HG03520 (cell line): ENCODE measurements around the gene GRAP.

ENCODE experiments used
- ATAC-seq: cut with Tn5 transposase; IDR thresholded peaks from one replicate; pipeline ENCODE4 v1.9.1; 2021; ENCODE audit warnings: mild to moderate bottlenecking, moderate library complexity; ENCODE audit not compliant: unreplicated experiment

The GRAP gene

DNA sequence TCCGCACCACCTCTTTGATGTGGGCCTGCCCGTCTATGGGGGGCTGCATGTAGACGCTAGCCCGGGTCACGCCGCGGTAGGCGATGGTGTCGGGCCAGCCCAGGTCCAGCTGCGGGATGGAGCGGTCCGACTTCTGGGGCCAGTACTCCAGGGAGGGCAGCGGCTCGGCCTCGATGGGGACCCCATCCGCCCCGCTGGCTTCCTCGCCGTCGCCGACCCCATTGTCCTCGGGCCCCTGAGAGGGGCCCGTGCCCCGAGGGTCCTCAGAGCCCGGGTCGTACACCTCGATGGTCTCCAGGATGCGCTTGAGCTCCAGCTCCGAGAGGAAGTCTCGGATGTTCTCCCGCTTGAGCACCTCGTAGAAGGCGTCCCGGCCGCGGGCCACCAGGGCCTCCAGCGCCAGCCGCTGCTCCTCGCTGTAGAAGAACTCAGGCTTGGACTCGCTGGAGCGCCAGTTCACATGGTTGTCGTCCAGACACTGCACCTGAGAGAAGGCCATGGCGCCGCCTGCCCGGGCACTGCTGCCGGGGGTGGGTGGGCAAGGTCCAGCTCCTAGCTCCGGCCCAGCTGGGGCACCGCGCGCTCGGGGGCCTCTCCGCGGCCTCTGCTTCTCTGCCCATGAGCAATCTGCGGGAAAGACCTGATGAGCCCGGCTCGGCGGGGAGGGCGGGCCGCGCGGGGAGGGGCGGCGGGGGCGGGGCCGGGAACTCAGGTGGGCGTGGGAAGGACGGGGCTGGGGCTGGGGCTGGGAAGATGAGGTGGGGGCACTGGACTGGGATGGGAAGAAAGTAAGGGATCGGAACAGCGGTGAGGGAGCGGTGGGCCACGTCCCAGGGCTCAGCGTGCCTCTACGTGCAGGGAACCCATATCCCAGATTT is 43.0 kb downstream of the GRAP start:
- ATAC-seq: no peak

DNA sequence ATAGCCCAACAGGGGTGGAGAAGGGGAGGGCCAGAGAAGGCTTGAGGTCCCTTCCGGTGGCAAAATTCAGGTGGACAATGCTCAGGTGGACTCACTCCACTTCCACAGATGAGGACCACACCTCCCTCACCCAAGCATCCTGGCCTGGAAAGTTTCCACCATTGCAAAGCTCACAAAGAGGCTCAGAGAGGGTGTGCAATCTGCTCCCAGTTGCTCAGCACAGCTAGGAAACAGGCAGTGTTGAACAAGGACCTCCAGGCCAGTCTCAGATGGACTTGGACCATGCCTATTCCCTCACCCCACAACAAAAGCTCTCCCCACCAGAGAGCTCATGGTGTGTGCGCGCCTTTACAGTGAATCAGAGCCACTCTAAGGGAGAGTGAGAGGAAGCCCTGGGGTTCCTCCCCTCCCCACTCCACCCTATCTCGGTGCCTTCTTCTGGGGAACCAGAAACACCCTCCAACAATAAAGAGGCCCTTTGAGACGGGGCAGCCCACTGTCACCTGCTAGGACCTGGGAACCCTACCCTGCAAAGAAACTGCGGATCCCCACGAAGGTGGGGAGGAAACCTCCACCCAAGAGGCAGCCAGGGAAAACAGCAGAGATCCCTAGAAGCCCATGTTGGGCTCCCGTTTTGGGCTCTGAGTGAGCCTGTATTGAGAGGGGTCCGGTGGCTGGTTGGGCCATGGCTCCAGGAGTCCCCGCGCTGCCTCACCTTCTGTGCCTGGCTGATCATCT is 43.8 kb downstream of the GRAP start:
- no peak for ATAC-seq

DNA sequence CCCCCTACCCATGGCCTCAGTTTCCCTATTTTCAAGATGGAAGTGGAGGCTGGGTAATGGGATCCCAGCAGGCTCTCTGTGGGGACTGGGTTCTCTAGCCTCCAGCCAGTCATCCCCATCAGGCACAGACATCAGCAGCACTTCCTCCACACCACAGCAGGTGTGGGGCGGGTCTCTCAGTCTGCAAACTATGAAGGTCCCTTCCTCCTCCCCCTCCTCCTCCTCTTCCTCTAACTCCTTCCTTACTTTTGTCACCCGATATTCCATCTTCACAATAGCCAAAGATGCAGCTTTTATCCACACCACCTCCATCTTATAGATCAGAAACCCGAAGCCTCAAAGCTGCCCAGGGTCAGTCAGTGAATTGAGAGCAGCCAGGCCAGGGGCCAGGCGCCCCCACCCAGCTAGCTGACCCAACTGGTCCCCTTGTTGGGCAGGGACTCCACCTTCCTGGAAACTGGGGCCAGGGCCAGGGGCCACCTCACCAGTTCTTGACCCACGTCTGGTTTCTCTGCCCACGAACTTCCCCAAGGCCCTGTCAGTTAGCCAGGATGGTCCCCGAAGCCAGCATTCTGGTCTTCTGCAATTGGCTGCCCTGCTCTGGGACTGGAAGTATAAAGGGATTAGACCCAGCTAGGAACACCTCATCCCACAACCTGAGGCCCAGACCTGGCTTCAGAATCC is 44.7 kb downstream of the GRAP start:
- ATAC-seq: no peak

DNA sequence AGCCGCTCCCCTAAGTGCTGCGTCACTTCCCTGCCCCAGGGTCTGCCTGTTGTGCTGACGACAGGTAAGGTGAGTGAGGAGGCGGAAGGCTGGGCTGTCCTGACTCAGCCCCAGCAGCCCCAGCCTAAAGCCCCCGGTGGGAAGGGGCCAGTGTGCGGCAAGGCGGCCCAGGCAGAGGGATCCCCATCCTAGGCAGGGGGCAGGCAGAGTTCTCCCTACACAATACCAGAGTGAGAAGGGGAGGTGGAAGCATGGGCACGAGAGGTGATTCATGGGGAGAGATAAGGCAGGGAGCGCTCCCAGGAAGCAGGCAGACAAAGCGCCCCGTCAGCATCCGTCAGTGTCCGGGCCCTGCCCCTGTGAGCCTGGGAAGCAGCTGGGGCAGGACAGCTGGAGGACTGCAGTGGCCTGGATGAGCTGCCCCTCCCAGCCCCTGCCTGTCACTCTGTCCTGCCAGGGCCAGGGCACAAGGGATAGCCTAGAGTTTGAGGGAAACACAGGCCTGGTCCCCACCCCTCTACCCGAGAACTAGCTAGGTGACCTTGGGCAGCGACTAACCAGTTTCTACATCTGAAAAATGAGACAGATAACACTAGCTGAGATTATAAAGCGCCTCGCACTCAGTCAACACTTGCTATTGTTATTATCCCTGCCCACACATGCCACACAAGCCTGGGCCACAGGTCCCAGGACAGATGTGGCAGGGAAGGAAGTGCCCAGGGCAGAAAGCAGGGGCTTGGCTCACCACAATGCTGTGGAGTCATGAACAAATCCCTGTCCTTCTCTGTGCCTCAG is 46.0 kb downstream of the GRAP start:
- no peak for ATAC-seq

DNA sequence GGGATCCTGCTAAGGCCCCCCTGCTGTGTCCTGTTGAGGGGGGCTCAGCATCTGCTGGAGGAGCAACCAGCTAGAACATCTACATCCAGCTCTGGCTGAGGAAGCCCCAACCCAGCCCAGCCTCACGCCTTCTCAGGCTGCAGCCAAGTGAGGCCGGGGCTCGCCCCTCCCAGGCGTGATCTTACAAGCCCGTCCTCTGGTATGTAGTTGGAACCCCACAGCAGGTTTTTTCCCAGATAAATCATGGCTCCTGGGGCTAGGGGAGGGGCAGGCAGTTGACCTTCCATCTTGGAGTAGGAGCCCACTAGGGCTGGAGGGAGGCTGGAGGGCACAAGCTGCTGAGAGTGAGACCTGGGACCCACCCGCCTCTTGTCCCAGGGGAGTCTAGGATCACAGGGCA is 46.8 kb downstream of the GRAP start:
- no peak for ATAC-seq

DNA sequence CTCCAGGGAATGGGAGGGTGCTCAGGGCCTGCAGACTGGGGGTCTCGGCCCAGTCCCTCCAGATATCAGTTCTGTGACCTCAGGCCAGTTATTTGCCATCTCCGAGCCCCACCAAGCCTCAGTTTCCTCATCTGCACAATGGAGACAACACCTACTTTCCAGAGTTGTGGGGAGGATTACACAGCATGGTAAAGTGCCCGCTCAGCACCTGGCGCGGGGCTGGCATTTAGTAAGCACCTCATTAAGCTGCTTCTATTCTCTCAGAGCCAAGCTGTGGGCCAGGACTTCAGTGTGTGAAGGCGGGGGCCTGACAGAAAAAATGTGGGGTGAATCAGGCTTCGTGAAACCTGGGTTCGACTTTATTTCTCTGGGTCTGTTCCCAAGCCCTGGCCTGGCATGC is 47.4 kb downstream of the GRAP start:
- ATAC-seq: no peak

DNA sequence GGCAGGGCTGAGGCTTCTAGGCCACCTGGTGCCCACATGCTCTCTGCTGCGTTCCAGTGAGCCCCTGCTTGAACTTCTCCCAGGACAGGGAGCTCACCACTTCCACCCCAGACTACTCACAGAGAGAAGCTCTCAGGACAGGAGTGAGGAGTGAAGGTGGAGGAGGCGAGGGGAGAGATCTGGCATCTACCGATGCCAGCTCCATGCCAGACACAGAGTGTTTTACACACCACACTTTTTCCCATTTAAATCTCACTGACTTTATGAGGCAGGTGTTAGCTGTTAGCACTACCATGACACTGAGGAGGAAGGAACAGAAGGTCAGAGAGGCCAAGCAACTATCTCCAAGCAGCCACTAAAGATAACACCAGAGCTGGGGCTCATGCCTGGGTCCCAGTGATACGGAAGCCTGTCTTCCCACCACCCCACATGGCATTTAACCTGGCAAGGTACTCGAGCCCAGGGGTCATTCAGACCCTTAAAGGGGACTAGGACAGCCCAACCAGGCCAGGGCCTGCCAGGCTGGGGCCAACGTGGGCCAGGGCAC is 49.0 kb downstream of the GRAP start:
- no peak for ATAC-seq

DNA sequence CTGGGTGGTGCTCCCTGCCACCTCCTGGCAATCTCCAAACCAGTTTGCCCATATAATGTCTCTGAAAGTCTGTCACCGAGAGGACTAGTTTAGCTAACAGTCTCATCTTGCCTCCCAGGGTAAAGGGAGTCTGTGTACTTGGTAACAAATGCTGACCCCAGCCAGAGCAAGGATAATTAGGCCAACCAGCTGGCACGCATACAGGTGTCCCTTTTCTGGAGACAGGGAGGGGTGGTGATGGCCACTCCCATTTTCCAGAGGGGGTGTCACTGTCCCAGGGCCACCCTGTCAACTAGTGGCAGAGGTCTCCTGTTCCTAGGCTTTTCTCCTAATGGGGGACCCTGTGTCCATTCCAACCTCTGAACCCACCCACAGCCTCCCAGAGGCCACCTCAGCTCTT is 50.3 kb downstream of the GRAP start:
- no peak for ATAC-seq

DNA sequence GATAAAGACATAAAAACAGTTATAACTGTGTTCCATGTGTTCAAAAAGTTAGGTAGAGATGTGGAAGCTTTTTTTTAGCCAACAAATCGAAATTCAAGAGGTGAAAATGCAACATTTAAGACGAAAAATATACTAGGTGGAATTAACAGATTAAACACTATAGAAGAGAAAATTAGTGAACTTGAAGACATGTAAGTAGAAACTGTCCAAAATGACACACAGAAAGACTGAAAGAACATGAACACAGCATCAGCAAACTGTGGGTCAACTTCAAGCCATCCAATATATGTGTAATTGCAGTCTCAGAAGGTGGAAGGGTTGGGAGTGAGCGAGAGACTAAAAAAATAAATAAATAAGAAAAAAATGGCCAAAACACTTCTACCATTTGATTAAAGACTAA is 51.5 kb downstream of the GRAP start:
- no peak for ATAC-seq

DNA sequence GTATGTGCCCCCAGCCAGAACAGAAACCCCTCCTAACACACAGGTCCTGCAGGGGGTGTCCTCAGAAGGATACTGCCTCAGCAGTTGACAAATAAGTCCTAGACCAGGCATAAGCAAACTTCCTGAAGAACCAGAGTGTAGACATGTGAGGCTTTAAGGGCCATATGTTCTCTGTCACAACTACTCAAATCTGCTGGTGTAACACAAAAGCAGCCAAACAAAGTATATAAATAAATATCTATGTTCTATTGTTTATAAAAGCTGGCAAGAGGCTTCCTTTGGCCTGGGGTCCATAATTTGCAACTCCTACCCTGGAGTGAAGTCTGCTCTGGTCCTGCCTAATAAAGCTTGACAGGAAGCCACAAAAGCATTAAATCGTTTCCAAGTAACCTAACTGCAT is 52.1 kb downstream of the GRAP start:
- ATAC-seq: no peak

DNA sequence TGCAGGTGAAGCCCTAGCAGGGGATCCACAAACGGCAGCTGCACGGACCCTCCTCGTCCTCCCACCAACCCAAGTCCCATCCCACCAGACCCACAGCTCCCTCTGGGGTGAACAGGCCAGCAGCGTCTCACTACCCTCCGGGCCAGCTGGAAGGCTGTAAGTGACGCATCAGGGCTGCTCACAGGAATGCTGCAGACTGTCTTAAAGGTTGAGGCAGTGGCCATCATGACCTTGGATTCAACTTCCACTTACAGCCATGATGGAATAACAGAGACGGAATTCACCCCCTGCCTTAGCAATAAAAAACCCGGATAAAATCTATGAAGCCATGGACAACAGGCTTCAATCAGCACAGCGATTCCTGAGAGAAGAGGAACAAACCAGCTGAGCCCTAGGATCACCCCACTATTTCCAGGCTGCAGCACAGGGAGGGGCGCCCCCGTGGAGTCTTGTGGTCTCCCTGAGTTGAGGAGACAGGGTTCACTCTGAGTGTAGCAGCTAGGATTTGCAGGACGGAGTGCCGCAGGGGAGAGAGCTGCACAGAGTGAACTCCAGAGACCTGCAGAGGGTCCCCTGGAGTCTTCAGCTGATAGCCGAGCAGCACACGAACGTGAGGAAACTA is 52.7 kb downstream of the GRAP start:
- no peak for ATAC-seq

DNA sequence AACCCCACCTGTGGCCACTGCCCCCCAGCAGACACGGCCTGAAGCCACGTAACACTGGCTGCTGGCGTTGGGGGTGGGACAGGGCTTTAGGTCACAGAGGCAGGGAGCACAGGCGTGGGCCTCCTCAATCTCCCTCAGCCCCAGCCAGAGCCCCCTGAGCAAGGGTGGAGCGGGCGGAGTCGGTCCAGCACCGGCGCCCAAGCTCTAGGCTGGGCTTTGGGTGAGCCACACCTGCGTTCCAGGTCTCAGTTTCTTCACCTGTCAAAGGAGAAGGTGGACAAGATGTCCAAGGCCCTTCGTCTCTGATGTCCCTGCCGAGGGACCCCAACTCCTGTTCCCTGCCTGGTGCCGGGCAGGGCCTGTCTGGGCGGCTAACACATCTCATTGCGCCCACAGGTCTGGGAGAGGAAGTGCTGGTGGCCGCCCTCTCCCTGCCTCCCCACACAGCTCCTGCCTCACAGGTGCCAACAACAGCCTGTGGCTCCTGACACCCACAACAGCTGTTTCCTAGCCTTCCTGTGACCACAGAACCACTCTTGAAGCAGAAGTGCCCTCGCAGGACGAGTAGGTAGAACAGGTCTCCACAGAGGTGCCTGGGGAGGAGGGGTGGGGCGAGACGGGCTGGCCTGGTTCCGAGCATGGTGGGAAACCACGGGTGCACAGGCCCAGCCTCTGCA is 54.2 kb downstream of the GRAP start:
- ATAC-seq: no peak

DNA sequence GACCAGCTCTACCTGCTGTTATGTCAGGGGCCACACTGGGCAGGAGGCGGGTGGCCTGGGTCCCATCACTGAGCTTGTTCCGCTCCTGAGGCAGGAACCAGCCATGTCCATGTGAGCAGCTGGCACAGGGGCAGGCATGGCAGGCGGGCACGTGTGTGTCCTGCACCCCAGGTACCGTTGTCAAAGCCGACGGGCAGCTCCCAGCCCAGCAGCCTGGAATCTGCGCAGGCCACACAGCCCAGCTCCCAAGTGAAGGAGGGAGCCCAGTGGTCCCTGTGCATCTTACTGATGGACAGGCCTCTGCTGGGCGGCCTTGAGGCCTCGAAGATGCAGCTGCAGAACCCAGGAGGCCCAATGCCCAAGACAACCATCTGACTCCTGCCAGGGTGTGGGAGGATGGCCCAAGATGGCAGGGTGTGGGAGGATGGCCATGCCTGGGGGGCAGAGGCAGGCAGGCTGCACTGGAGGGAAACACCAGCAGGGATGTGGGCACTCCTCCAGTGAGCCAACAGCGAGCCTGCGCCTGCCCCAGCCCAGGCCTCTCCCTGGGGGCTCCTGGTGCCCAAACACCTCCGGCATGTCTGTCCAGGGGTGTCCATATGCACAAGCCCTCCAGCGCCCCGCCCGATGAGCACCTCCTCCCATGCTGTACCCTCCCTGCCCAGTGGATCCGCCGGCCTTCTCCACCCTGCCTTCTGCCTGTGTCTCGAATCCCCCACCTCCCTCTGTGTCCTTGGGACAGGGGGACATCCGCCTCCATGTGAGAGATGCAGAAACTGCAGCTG is 55.0 kb downstream of the GRAP start:
- ATAC-seq: no peak

DNA sequence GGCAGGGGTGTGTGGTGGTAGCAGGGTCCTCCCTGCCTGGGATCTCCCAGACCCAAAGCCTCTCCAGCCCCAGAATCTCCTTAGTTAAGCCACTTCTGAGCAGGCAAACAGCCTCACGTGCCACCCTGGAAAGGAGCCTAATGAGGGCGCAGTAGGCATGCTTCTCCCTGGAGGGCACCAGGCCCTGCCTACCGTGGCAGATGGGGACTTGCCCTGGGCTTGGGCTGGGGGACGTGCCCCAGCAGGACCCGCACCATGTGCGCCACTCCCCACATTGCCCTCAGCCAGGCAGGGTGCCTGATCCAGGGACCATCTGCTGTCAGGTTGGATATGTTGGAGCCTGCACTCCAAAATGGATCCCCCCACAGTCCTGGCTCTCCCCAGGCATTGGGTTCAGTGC is 56.4 kb downstream of the GRAP start:
- ATAC-seq: no peak

DNA sequence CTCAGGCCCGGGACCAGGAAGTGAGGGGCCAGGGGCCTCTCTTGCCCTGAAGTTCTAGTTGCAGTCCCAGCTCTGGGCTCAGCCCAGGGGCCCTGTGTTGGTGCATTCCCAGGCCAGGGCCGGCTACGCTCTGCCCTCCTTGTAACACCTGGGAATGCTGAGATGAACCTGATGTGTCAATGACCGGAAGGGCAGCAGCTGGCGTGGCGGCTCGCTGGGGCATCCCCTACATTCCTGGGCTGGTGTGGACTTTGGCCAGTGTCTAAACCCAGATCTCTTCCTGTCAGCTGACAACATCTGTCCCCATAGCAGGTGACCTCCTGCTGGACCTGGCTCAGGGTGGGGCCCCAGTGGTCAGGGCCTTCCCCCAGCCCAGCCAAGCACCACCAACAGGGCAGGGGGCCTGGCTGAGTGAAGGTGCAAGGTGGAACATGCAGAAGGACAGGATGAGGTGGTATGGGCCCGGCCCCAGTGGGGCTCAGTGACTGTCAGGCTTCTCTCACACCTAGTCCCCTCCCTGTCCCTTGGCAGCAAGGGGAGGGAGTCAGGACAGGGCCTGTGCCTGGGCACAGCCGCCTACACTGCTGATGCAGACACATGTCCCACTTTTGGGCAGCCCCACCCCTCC is 58.1 kb downstream of the GRAP start:
- ATAC-seq: no peak

DNA sequence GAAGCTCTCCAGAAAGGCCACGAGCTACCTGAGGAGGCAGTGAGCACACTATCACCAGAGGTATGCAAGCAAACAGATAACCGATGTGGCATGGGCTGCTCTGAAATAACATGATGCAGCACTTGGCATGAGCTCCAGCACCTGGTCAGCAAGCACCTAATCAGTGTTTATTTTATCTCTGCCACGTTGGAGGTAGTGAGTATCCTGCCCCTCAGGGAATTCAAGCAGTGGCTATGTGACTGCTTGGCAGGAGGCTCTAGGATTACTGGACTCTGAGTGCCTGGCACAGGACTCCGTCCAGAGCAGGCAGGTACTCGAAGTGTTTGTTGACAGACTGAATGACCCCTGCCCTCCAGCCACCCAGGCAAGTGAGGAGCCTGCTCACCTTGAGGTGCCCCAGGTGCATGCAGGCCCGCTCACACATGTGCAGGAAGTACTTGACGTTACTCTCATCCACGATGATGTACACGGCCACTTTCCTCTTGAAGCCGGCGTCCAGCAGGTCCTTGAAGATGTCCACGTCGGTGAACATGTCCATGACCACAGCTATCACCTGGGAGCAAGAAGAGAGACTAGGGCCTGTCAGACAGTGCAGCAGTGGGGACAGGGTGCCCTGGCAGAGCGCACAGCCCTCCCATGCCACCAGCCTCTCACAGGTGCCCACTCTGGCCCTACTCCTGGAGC is 58.8 kb downstream of the GRAP start:
- no peak for ATAC-seq

DNA sequence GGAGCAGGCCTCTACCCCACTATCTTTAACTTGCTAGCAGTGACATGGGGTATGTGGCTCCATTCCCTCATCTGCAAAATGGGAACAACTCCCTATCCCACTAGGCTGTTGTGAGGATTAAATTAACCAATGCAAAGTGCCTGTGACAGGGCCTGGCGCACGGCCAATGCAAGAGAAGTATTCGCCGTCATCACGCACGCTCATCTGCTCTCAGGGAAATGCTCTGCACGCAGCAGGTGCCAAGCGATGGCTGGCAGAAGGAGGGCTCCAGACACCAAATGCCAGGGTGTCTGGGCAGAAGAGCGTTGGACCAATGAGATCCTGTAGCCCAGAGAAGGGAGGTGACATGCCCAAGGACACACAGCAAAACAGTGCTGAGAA is 59.5 kb downstream of the GRAP start:
- no peak for ATAC-seq
